ENCODE results near the gene RWDD3. TPM values are rescaled to one million over a fixed set of nuclear protein-coding genes. Genes with fewer than 3 reads are reported as not detected.

RWDD3 gene
- total and polyA plus RNA-seq, 10 of the 15 experiments (the other 5 are each of a cell fraction or from before 2014, with no cell fraction given), result 9.8 to 42.9 (median 21.4) TPM

DNA sequence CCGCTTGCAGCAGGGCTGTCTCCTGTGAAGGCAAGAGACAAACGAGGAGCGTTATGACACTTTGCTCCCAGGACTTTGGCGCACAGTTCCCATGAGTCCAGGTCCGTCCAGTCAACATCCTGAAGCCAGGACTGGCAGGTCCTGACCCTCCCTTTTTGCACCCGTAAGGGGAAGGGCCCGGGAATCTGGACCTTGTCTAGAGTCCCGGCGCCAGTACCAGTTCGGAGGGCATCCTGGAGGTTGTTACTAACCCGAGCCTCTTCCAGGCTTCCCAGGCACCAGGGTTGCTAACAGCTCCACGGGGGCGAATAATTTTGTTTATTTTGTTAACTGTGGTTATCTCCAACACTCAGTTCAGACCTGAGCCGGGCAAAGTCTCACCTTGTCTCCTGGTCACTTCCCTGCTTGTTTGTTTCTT is 682 bp upstream of the RWDD3 start:
- RAD21 ChIA-PET (ENCODE audit: unreplicated experiment), result interaction anchor here (0.6 to 2.0 kb wide), 12 partner anchors 10 to 402 kb away, joined by 3 to 32 read pairs (median 8); partner anchors contain the start of gene ALG14
- H3K27me3 ChIP-seq (replicated peaks in 1 of 2; ENCODE audit: control insufficient read depth in 2 of 2, insufficient read depth in 2 of 2, low read length in 1 of 2), result peaks cover 0 to 3% of the 10 kb centered on the region in 2 experiments; a peak in 2 of 4 replicates
- no peaks in the 10 kb centered on the region for H4K20me1 ChIP-seq (ENCODE audit: control insufficient read depth, insufficient read depth)
- H3K4me2 ChIP-seq (ENCODE audit: control insufficient read depth, insufficient read depth), result peak overlapping the region; percentile 96
- POLR2A ChIA-PET, result interaction anchor here (0.8 to 1.1 kb wide), 4 partner anchors 15 to 209 kb away, joined by 3 to 4 read pairs (median 4); partner anchors contain the start of gene ALG14
- peaks cover 6% of the 10 kb centered on the region for H3K79me2 ChIP-seq (ENCODE audit: control insufficient read depth, insufficient read depth, low read length)
- H3K9ac ChIP-seq (ENCODE audit: control insufficient read depth, insufficient read depth, low read length), result peak overlapping the region; percentile 44; the same call in 1 of the 2 replicates
- FAIRE-seq (no peak), DNase-seq (ENCODE audit: low read depth, low spot score) (no peak), ATAC-seq (no peak)
- H3K27ac ChIP-seq (ENCODE audit: control insufficient read depth, insufficient read depth), result no peak overlapping the region; the same call in 1 of the 2 replicates
- intact Hi-C loops (cut with micrococcal nuclease; ENCODE audit: unreplicated experiment), result loop anchor here (10.0 kb wide), 3 partner anchors 269 to 819 kb away; partner anchors contain the start of gene ABCD3
- CTCF ChIA-PET, result interaction anchor here (1.0 to 2.0 kb wide), 13 partner anchors 10 to 379 kb away, joined by 3 to 42 read pairs (median 8); partner anchors contain the start of gene ALG14
- no peaks in the 10 kb centered on the region for H3K9me3 ChIP-seq (replicated peaks; ENCODE audit: control insufficient read depth, insufficient read depth, low read length)
- H3K36me3 ChIP-seq (ENCODE audit: control insufficient read depth in 2 of 2, insufficient read depth in 2 of 2, low read length in 1 of 2), result no peaks in the 10 kb centered on the region
- H3K4me3 ChIP-seq, result peak overlapping the region; percentile 65
- SMC1A ChIA-PET (ENCODE audit: uncharacterized antibody, unreplicated experiment), result interaction anchor here (0.9 to 2.1 kb wide), 7 partner anchors 9 to 377 kb away, joined by 3 to 14 read pairs (median 5); partner anchors contain the start of gene ALG14
- in situ Hi-C loops (cut with MboI), result no loop called here
- 58% methylated on average over 14 of the region's 14 CpGs for WGBS (ENCODE audit: insufficient coverage, insufficient replicate concordance, low lambda C conversion rate, missing lambda C conversion rate)
- peak overlapping the region; percentile 89 for H2AFZ ChIP-seq (ENCODE audit: control insufficient read depth, low read depth, low read length)
- TF ChIP-seq, protein P1, sequence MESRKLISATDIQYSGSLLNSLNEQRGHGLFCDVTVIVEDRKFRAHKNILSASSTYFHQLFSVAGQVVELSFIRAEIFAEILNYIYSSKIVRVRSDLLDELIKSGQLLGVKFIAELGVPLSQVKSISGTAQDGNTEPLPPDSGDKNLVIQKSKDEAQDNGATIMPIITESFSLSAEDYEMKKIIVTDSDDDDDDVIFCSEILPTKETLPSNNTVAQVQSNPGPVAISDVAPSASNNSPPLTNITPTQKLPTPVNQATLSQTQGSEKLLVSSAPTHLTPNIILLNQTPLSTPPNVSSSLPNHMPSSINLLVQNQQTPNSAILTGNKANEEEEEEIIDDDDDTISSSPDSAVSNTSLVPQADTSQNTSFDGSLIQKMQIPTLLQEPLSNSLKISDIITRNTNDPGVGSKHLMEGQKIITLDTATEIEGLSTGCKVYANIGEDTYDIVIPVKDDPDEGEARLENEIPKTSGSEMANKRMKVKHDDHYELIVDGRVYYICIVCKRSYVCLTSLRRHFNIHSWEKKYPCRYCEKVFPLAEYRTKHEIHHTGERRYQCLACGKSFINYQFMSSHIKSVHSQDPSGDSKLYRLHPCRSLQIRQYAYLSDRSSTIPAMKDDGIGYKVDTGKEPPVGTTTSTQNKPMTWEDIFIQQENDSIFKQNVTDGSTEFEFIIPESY (IDR thresholded peaks at IDR 0.05), result no peak
- TF ChIP-seq MTA2 (IDR thresholded peaks at IDR 0.05; ENCODE audit: low read depth) (no peak), CBFB (IDR thresholded peaks at IDR 0.05; ENCODE audit: low read depth) (no peak), STAT1 (conservative IDR thresholded peaks at IDR 0.05) (no peak), CHD2 (IDR thresholded peaks at IDR 0.05; ENCODE audit: borderline replicate concordance, low read depth, low read length) (no peak), MXI1 (IDR thresholded peaks at IDR 0.05; ENCODE audit: low read depth, low read length) (no peak), RBBP5 (conservative IDR thresholded peaks at IDR 0.05) (no peak), ZNF274 (IDR thresholded peaks at IDR 0.05; ENCODE audit: insufficient read depth, insufficient read length) (no peak), ATF2 (IDR thresholded peaks at IDR 0.05; ENCODE audit: low read length) (no peak), SPI1 (IDR thresholded peaks at IDR 0.05; ENCODE audit: borderline replicate concordance, insufficient read depth, low read depth, low read length) (no peak), ZNF384 (IDR thresholded peaks at IDR 0.05; ENCODE audit: borderline replicate concordance, low read depth, low read length) (no peak), LARP7 (IDR thresholded peaks at IDR 0.05) (no peak), KDM1A (IDR thresholded peaks at IDR 0.05; ENCODE audit: borderline replicate concordance) (no peak), ESRRA (IDR thresholded peaks at IDR 0.05; ENCODE audit: low read length) (no peak), NFYB (IDR thresholded peaks at IDR 0.05; ENCODE audit: insufficient read depth, low read depth, low read length) (no peak)
- no TSS peak for BruUV-seq (replicated peaks)
- peaks cover 4% of the 10 kb centered on the region; the same call in 1 of the 2 replicates for H3K4me1 ChIP-seq (ENCODE audit: control insufficient read depth, insufficient read depth, low read length)
